Activated B cell treated with CpG ODN at 0.5 μM for 24 hours (primary cell): ENCODE measurements around the gene TSSK2. TPM values are rescaled to one million over a fixed set of nuclear protein-coding genes. Genes with fewer than 3 reads are reported as not detected.

Source experiments
- ATAC-seq: fragments of 200-7000 bp; cut with Tn5 transposase; one replicate; pipeline ENCODE4 v1.10.0; 2021; ENCODE audit warnings: low read depth, mild to moderate bottlenecking, moderate library complexity
- CTCF ChIA-PET: fragments of 350-600 bp; sonication (Branson Sonifier 250); formaldehyde crosslinking; loops from one replicate; lab custom pipeline; 2021; ENCODE audit warnings: antibody characterized with exemption; lab: Charles Lee
- POLR2A ChIA-PET: fragments of 350-600 bp; sonication (Branson Sonifier 250); formaldehyde crosslinking; loops from one replicate; lab custom pipeline; 2021; ENCODE audit warnings: antibody characterized with exemption; lab: Charles Lee
- DNase-seq: peaks from one replicate; pipeline ENCODE4 v3.0.0; 2022
- H3K27ac Mint-ChIP-seq: one replicate; pipeline ENCODE4 v1.8.0; 2020; ENCODE audit warnings: mixed read lengths
- H3K27me3 Mint-ChIP-seq: one replicate; pipeline ENCODE4 v1.8.0; 2021; ENCODE audit warnings: mixed read lengths
- H3K36me3 Mint-ChIP-seq: one replicate; pipeline ENCODE4 v1.8.0; 2021; ENCODE audit warnings: low read depth, mixed read lengths
- H3K4me1 Mint-ChIP-seq: one replicate; pipeline ENCODE4 v1.8.0; 2021; ENCODE audit warnings: mixed read lengths
- H3K4me3 Mint-ChIP-seq: one replicate; pipeline ENCODE4 v1.8.0; 2020; ENCODE audit warnings: mild to moderate bottlenecking, mixed read lengths
- H3K9me3 Mint-ChIP-seq: one replicate; pipeline ENCODE4 v1.8.0; 2020; ENCODE audit warnings: mixed read lengths
- intact Hi-C: fragments of 100-400 bp; cut with micrococcal nuclease; formaldehyde crosslinking; loops from one replicate; pipeline ENCODE4 v1.15.1; 2024
- total RNA-seq: library from RNA; stranded (reverse); gene quantifications from 2 replicates; pipeline ENCODE4 v1.2.3, GENCODE V29; 2022
- TF ChIP-seq, protein P1 (sequence below): fragments of 200-600 bp; IDR thresholded peaks from one replicate; pipeline ENCODE4 v1.8.0; 2022; ENCODE audit warnings: antibody characterized with exemption, mild to moderate bottlenecking

Gene TSSK2
- total RNA-seq, 1 donor from 2014 or later: 0.13 TPM

DNA sequence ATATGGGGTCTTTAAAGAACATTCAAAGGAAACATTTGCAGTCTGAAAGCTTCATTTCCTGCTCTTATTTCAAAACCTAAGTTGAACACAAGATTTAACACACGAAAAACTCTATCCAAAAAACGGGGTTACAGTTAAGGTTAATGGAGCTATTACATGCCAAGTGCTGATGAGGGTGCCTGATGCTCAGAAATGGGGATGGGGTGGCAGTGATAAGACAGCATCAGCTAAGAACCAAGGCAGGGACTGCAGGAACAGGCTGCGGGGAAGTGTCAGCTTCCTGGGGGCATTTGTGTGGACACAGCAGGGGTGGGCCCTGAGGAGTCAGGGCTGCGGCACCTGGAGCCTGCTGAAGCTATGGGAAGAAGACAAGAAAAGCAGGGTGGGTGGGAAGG, 21.0 kb upstream of the TSSK2 start:
- DNase-seq (no peak), ATAC-seq (no peak)
- intact Hi-C loops: no loop called here
- POLR2A ChIA-PET: interaction anchor here (0.6 to 1.1 kb wide), 3 partner anchors 9 to 366 kb away, joined by 3 to 5 read pairs (median 4); partner anchors contain the start of gene DGCR2
- Mint-ChIP-seq H3K27me3 (no peaks in the 10 kb centered on the region), H3K4me3 (peak overlapping the region; percentile 67), H3K36me3 (peaks cover 7% of the 10 kb centered on the region), H3K27ac (peak overlapping the region; percentile 85), H3K4me1 (peaks cover 66% of the 10 kb centered on the region), H3K9me3 (no peaks in the 10 kb centered on the region)
- CTCF ChIA-PET: interaction anchor here (0.8 kb wide), 1 partner anchor 35 kb away, joined by 3 read pairs; the partner anchor contains the start of gene ESS2
- TF ChIP-seq, protein P1, sequence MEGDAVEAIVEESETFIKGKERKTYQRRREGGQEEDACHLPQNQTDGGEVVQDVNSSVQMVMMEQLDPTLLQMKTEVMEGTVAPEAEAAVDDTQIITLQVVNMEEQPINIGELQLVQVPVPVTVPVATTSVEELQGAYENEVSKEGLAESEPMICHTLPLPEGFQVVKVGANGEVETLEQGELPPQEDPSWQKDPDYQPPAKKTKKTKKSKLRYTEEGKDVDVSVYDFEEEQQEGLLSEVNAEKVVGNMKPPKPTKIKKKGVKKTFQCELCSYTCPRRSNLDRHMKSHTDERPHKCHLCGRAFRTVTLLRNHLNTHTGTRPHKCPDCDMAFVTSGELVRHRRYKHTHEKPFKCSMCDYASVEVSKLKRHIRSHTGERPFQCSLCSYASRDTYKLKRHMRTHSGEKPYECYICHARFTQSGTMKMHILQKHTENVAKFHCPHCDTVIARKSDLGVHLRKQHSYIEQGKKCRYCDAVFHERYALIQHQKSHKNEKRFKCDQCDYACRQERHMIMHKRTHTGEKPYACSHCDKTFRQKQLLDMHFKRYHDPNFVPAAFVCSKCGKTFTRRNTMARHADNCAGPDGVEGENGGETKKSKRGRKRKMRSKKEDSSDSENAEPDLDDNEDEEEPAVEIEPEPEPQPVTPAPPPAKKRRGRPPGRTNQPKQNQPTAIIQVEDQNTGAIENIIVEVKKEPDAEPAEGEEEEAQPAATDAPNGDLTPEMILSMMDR: no peak

DNA sequence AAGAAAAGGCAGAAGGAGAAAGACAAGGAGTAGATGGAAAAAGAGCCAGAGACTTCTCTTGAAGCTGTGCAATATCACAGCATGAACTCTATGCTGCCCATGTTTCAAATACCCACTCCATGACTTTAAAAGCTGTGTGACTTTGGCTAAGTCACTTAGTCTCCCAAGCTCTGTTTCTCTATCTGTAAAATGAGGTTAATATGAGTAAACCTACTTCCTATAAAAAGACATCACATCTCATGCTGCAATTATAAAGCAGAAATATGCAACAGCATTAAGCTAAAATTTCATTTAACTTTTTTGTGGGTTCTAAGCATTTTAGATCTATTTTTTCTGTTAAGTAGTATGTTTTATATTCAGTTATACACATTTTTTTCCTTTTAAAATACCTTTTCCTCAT, 20.5 kb upstream of the TSSK2 start:
- no peak for DNase-seq
- Mint-ChIP-seq H3K27ac (peak overlapping the region; percentile 31), H3K36me3 (peaks cover 12% of the 10 kb centered on the region), H3K27me3 (no peaks in the 10 kb centered on the region), H3K4me3 (no peak overlapping the region), H3K4me1 (peaks cover 72% of the 10 kb centered on the region), H3K9me3 (no peaks in the 10 kb centered on the region)
- CTCF ChIA-PET: interaction anchor here (0.8 kb wide), 2 partner anchors 12 to 34 kb away, joined by 3 read pairs; partner anchors contain the start of genes DGCR2 and ESS2
- POLR2A ChIA-PET: interaction anchor here (0.6 to 1.1 kb wide), 3 partner anchors 8 to 365 kb away, joined by 3 to 5 read pairs (median 4); partner anchors contain the start of gene DGCR2
- no peak for ATAC-seq
- intact Hi-C loops: no loop called here
- TF ChIP-seq, protein P1: no peak

DNA sequence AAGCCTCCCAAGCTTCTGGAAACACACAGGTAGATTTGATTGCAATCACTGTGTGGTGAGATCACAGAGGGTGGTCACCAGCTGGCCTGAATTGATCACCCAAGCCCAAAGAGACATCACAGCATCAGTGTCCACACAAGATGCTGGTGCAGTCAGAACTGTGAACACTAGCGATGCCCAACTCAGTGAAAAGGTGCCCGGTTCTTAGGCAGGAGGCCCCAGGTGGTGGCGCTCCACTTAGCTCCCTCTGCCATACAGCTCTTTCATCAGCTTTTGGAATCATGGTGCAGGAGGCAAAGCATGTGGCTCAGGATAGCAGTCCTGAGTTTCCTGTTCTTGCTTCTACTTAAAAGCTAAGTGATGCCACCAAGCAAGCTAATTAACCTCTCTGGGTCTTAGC, 20.0 kb upstream of the TSSK2 start:
- H3K9me3 Mint-ChIP-seq: no peaks in the 10 kb centered on the region
- peak overlapping the region; percentile 31 for H3K27ac Mint-ChIP-seq
- ChIA-PET POLR2A (interaction anchor here (0.7 to 1.1 kb wide), 3 partner anchors 8 to 26 kb away, joined by 3 to 5 read pairs (median 3); partner anchors contain the start of gene DGCR2), CTCF (interaction anchor here (0.8 kb wide), 1 partner anchor 11 kb away, joined by 3 read pairs; the partner anchor contains the start of gene DGCR2)
- ATAC-seq (no peak), DNase-seq (no peak)
- no peak overlapping the region for H3K4me3 Mint-ChIP-seq
- H3K36me3 Mint-ChIP-seq: peaks cover 16% of the 10 kb centered on the region
- TF ChIP-seq, protein P1: no peak
- no peaks in the 10 kb centered on the region for H3K27me3 Mint-ChIP-seq
- intact Hi-C loops: no loop called here
- H3K4me1 Mint-ChIP-seq: peaks cover 72% of the 10 kb centered on the region

DNA sequence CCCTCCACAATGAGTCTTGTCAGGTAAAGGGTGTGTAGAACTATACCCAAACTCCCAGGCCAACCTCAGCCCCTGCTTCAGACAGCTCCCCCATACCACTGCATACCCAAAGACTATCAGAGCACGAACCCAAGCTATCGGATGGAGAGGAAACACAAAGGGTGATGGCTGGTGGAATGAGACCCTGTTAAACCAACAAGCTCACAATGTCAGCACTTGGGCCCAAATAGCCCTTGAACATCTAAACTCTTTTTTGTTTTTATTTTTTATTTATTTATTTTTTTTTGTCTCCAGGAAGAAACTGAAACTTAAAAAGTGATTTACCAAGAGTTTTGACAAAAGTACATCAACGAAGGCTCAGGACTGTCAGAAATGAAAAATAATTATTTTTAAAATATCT, 19.5 kb upstream of the TSSK2 start:
- DNase-seq: no peak
- intact Hi-C loops: no loop called here
- H3K4me3 Mint-ChIP-seq: no peak overlapping the region
- TF ChIP-seq, protein P1: no peak
- H3K27ac Mint-ChIP-seq: peak overlapping the region; percentile 31
- ChIA-PET CTCF (no interaction called here), POLR2A (interaction anchor here (0.7 kb wide), 1 partner anchor 26 kb away, joined by 3 read pairs; no protein-coding TSS in a partner anchor)
- H3K27me3 Mint-ChIP-seq: no peaks in the 10 kb centered on the region
- no peaks in the 10 kb centered on the region for H3K9me3 Mint-ChIP-seq
- peaks cover 19% of the 10 kb centered on the region for H3K36me3 Mint-ChIP-seq
- ATAC-seq: no peak
- H3K4me1 Mint-ChIP-seq: peaks cover 72% of the 10 kb centered on the region

DNA sequence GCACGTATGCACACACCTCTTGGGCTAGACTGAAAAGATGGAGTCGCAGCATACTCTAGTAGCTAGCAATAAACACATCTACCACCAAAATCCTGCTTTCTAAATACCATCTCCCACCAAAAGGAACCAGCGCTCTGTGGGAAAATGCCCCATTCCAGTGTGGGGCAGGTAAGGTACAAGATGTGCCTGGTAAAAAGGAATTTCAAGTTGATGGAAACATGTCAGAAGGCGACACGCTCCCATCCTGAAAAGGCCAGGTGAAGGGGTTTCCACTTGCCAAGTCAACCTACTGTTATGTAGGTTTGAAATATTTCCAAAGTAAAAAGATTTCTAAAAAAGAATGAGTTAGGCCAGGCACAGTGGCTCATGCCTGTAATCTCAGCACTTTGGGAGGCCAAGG, 17.7 kb upstream of the TSSK2 start:
- Mint-ChIP-seq H3K4me3 (no peak overlapping the region), H3K9me3 (no peaks in the 10 kb centered on the region), H3K36me3 (peaks cover 20% of the 10 kb centered on the region), H3K4me1 (peaks cover 77% of the 10 kb centered on the region), H3K27me3 (no peaks in the 10 kb centered on the region), H3K27ac (no peak overlapping the region)
- CTCF ChIA-PET: no interaction called here
- TF ChIP-seq, protein P1: no peak
- DNase-seq: no peak
- intact Hi-C loops: no loop called here
- POLR2A ChIA-PET: interaction anchor here (0.6 kb wide), 1 partner anchor 69 kb away, joined by 5 read pairs; no protein-coding TSS in a partner anchor
- no peak for ATAC-seq
